Kidney (tissue), 14 donors: ENCODE data around the gene INPP5F. TPM values are rescaled to one million over a fixed set of nuclear protein-coding genes. Genes with fewer than 3 reads are reported as not detected.
A peak's percentile ranks its signal among the peaks of the same experiment; 100 is the strongest.

Source experiments
- DNase-seq, 5 donors: peaks; one replicate each; pipeline ENCODE4 v3.0.0-alpha.2; 2013 to 2020
- FAIRE-seq: peaks from 2 replicates; lab custom pipeline; 2012; peaks lifted over from hg19 to GRCh38; lab: Jason Lieb, UNC
- H3K27ac ChIP-seq, 2 donors: one replicate each; pipeline ENCODE4 v1.7.0; 2013; ENCODE audit warnings: low read depth in 2 of 2, low read length in 2 of 2, inconsistent platforms in 1 of 2
- H3K27me3 ChIP-seq: one replicate; pipeline ENCODE4 v1.7.1; 2013; ENCODE audit warnings: low read length, inconsistent platforms; ENCODE audit not compliant: control insufficient read depth, insufficient read depth
- H3K36me3 ChIP-seq, 3 donors: one replicate each; pipeline versions ENCODE4 v1.7.0 to v1.7.1; 2013; ENCODE audit warnings: low read length in 3 of 3, control low read depth in 1 of 3, inconsistent platforms in 1 of 3; ENCODE audit not compliant: insufficient read depth in 3 of 3, control insufficient read depth in 2 of 3
- H3K4me1 ChIP-seq, 3 donors: one replicate each; pipeline versions ENCODE4 v1.7.0 to v1.7.1; 2013; ENCODE audit warnings: low read length in 3 of 3, inconsistent platforms in 1 of 3, low read depth in 1 of 3; ENCODE audit not compliant: control insufficient read depth in 2 of 3, insufficient read depth in 2 of 3
- H3K4me3 ChIP-seq, 3 donors: one replicate each; pipeline versions ENCODE4 v1.7.0 to v1.8.1; 2013; ENCODE audit warnings: low read length in 3 of 3, control low read depth in 1 of 3, inconsistent platforms in 1 of 3
- H3K9ac ChIP-seq, 3 donors: one replicate each; pipeline versions ENCODE4 v1.7.0 to v1.7.1; 2013; ENCODE audit warnings: low read length in 3 of 3, control low read depth in 1 of 3, inconsistent platforms in 1 of 3
- H3K9me3 ChIP-seq, 3 donors: one replicate each; pipeline versions ENCODE4 v1.7.0 to v1.7.1; 2013; ENCODE audit warnings: low read length in 3 of 3, control low read depth in 1 of 3, inconsistent platforms in 1 of 3; ENCODE audit not compliant: control insufficient read depth in 2 of 3, insufficient read depth in 1 of 3
- CTCF ChIP-seq: IDR thresholded peaks from 3 replicates; pipeline ENCODE4 v1.5.1; 2012; ENCODE audit warnings: mild to moderate bottlenecking, moderate library complexity, borderline replicate concordance; ENCODE audit not compliant: insufficient read depth; ENCODE audit errors: extremely low read depth
- intact Hi-C: fragments of 100-400 bp; cut with DNase I; formaldehyde crosslinking; loops from one replicate; pipeline ENCODE4 v1.11.1; 2022
- polyA plus RNA-seq: library from polyadenylated mRNA; stranded (reverse); fragments of 350-450 nt; fragmentation: Illumina TruSeq; extraction: RNeasy Lipid Tissue Mini Kit (QIAGEN cat#74804); gene quantifications from one replicate; pipeline ENCODE4 v1.2.3, GENCODE V29; 2014; ENCODE audit warnings: low read depth, low replicate concordance; ENCODE audit not compliant: insufficient read depth
- total RNA-seq: library from RNA; stranded (reverse); fragmentation: NEBNext Ultra II Directional; extraction: Animal tissue kit (Norgen Biotek cat#: 25700); gene quantifications from one replicate; pipeline ENCODE4 v1.2.1, GENCODE V29; 2021
- donor health status: control.
- donor health status: control.
- donor health status: control.
- donor health status: control.
- donor health status: control.
- donor health status: DM: yes; HTN: yes; CAD: no.
- donor health status: Normal renal cell carcinoma (clear cell type).

INPP5F gene
- total and polyA plus RNA-seq, 2 donors from 2014 or later, result 16.4 to 17.5 TPM

- DNase-seq (no peak), FAIRE-seq (peak; percentile 37)
- H3K36me3 ChIP-seq, result no peaks in the 10 kb centered on the region
- H3K4me1 ChIP-seq, result peaks cover 0 to 4% (median 2%) of the 10 kb centered on the region in 3 donors
- H3K4me3 ChIP-seq, result no peak overlapping the region
- TF ChIP-seq CTCF, result no peak
- H3K9ac ChIP-seq, result no peak overlapping the region
- intact Hi-C loops, result no loop called here
- H3K27ac ChIP-seq, result no peak overlapping the region
- no peaks in the 10 kb centered on the region for H3K27me3 ChIP-seq
- no peaks in the 10 kb centered on the region for H3K9me3 ChIP-seq
These were observed 12.0 kb downstream of the INPP5F start for GRCh38 chr10:119737823-119738222.

- peaks cover 3 to 8% (median 6%) of the 10 kb centered on the region in 3 donors for H3K4me1 ChIP-seq
- no peak for TF ChIP-seq CTCF
- no peak for FAIRE-seq
These were observed 13.1 kb downstream of the INPP5F start for GRCh38 chr10:119738962-119739361.

GRCh38 chr10:119740096-119740495 lies 14.2 kb downstream of the INPP5F start:
- Histone ChIP-seq H3K27me3 (no peaks in the 10 kb centered on the region), H3K9me3 (no peaks in the 10 kb centered on the region), H3K9ac (no peak overlapping the region), H3K27ac (no peak overlapping the region), H3K36me3 (no peaks in the 10 kb centered on the region), H3K4me3 (no peak overlapping the region), H3K4me1 (peaks cover 3 to 10% (median 6%) of the 10 kb centered on the region in 3 donors)
- TF ChIP-seq CTCF, result no peak
- no peak for FAIRE-seq
- intact Hi-C loops, result no loop called here
- no peak for DNase-seq

More at GRCh38 chr10:119738962-119739361, 13.1 kb downstream of the INPP5F start:
- intact Hi-C loops, result no loop called here
- H3K4me3 ChIP-seq, result no peak overlapping the region
- no peak overlapping the region for H3K27ac ChIP-seq
- H3K36me3 ChIP-seq, result no peaks in the 10 kb centered on the region
- H3K9me3 ChIP-seq, result no peaks in the 10 kb centered on the region
- H3K9ac ChIP-seq, result no peak overlapping the region
- H3K27me3 ChIP-seq, result no peaks in the 10 kb centered on the region
- no peak for DNase-seq

- no peaks in the 10 kb centered on the region for H3K36me3 ChIP-seq
- no peaks in the 10 kb centered on the region for H3K9me3 ChIP-seq
- no peak overlapping the region for H3K9ac ChIP-seq
- DNase-seq (peak in 4 of 5 donors; percentile 75 to 95 (median 84)), FAIRE-seq (no peak)
- no peak for TF ChIP-seq CTCF
- intact Hi-C loops, result no loop called here
- H3K27me3 ChIP-seq, result no peaks in the 10 kb centered on the region
- peak overlapping the region; percentile 22 to 76 for H3K27ac ChIP-seq
- peaks cover 3 to 10% (median 6%) of the 10 kb centered on the region in 3 donors for H3K4me1 ChIP-seq
- no peak overlapping the region for H3K4me3 ChIP-seq
These were observed 17.2 kb downstream of the INPP5F start for GRCh38 chr10:119742947-119743648.
